ENCODE measurements around the gene KDM8.

GRCh38 chr16:27171584-27171983 lies 31.7 kb upstream of the KDM8 start:
- TF ChIP-seq POLR2AphosphoS5 (IDR thresholded peaks at IDR 0.05; ENCODE audit: low read depth, low read length) (no peak), FOXP2 (optimal IDR thresholded peaks at IDR 0.05; ENCODE audit: borderline replicate concordance, extremely low read depth, extremely low read length, insufficient read depth) (no peak), REST (IDR thresholded peaks at IDR 0.05; ENCODE audit: insufficient read depth in 1 of 2, low read depth in 2 of 2, low read length in 2 of 2) (no peak)
